Stomach smooth muscle (tissue), 2 donors: Measurements from ENCODE around the gene GLS.

Experiments
- H3K27ac ChIP-seq: one replicate; pipeline ENCODE4 v1.7.0; 2013; ENCODE audit warnings: mild to moderate bottlenecking, low read length, inconsistent platforms
- H3K27me3 ChIP-seq, 2 donors: one replicate each; pipeline ENCODE4 v1.7.0; 2013; ENCODE audit warnings: low read length in 2 of 2; ENCODE audit not compliant: insufficient read depth in 2 of 2, control insufficient read depth in 1 of 2
- H3K36me3 ChIP-seq, 2 donors: one replicate each; pipeline ENCODE4 v1.7.0; 2013; ENCODE audit warnings: low read length in 2 of 2; ENCODE audit not compliant: control insufficient read depth in 2 of 2, insufficient read depth in 2 of 2
- H3K4me1 ChIP-seq: one replicate; pipeline ENCODE4 v1.7.0; 2013; ENCODE audit warnings: low read length; ENCODE audit not compliant: control insufficient read depth, insufficient read depth
- H3K4me3 ChIP-seq, 2 donors: one replicate each; pipeline ENCODE4 v1.7.0; 2013; ENCODE audit warnings: low read length in 2 of 2
- H3K9ac ChIP-seq, 2 donors: one replicate each; pipeline ENCODE4 v1.7.0; 2013; ENCODE audit warnings: low read length in 2 of 2, mild to moderate bottlenecking in 1 of 2
- H3K9me3 ChIP-seq, 2 donors: one replicate each; pipeline ENCODE4 v1.7.0; 2013; ENCODE audit warnings: low read length in 2 of 2; ENCODE audit not compliant: control insufficient read depth in 2 of 2
- donor health status: healthy.
- donor health status: Pancreatic carcinoma.

GLS gene

GRCh38 chr2:190932514-190932913 lies 51.9 kb downstream of the GLS start:
- Histone ChIP-seq H3K27ac (no peak overlapping the region), H3K9ac (no peak overlapping the region), H3K4me1 (no peaks in the 10 kb centered on the region), H3K9me3 (no peaks in the 10 kb centered on the region), H3K27me3 (no peaks in the 10 kb centered on the region), H3K36me3 (peaks cover 0 to 5% of the 10 kb centered on the region in 2 donors), H3K4me3 (no peak overlapping the region)

GRCh38 chr2:190933361-190933760 lies 52.7 kb downstream of the GLS start:
- Histone ChIP-seq H3K27me3 (no peaks in the 10 kb centered on the region), H3K36me3 (peaks cover 0 to 5% of the 10 kb centered on the region in 2 donors), H3K9me3 (no peaks in the 10 kb centered on the region), H3K9ac (no peak overlapping the region), H3K4me3 (no peak overlapping the region), H3K27ac (no peak overlapping the region), H3K4me1 (no peaks in the 10 kb centered on the region)

GRCh38 chr2:190935054-190935453 lies 54.4 kb downstream of the GLS start:
- H3K27ac ChIP-seq = no peak overlapping the region
- H3K4me1 ChIP-seq = peaks cover under 1% of the 10 kb centered on the region
- no peak overlapping the region for H3K4me3 ChIP-seq
- H3K27me3 ChIP-seq = no peaks in the 10 kb centered on the region
- peaks cover 0 to 5% of the 10 kb centered on the region in 2 donors for H3K36me3 ChIP-seq
- H3K9me3 ChIP-seq = no peaks in the 10 kb centered on the region
- no peak overlapping the region for H3K9ac ChIP-seq

GRCh38 chr2:190938771-190939335 lies 58.2 kb downstream of the GLS start:
- H3K4me1 ChIP-seq = peaks cover 4% of the 10 kb centered on the region
- H3K36me3 ChIP-seq = no peaks in the 10 kb centered on the region
- H3K9me3 ChIP-seq = no peaks in the 10 kb centered on the region
- no peak overlapping the region for H3K4me3 ChIP-seq
- H3K27me3 ChIP-seq = no peaks in the 10 kb centered on the region
- H3K9ac ChIP-seq = no peak overlapping the region
- no peak overlapping the region for H3K27ac ChIP-seq

GRCh38 chr2:190940454-190940853 lies 59.8 kb downstream of the GLS start:
- no peaks in the 10 kb centered on the region for H3K36me3 ChIP-seq
- H3K9ac ChIP-seq = no peak overlapping the region
- no peak overlapping the region for H3K27ac ChIP-seq
- H3K4me1 ChIP-seq = peaks cover 4% of the 10 kb centered on the region
- H3K27me3 ChIP-seq = no peaks in the 10 kb centered on the region
- H3K9me3 ChIP-seq = no peaks in the 10 kb centered on the region
- H3K4me3 ChIP-seq = no peak overlapping the region

GRCh38 chr2:190941571-190941970 lies 61.0 kb downstream of the GLS start:
- Histone ChIP-seq H3K9ac (no peak overlapping the region), H3K27ac (no peak overlapping the region), H3K27me3 (no peaks in the 10 kb centered on the region), H3K36me3 (no peaks in the 10 kb centered on the region), H3K4me1 (peaks cover 4% of the 10 kb centered on the region), H3K4me3 (no peak overlapping the region), H3K9me3 (no peaks in the 10 kb centered on the region)

GRCh38 chr2:190942697-190943096 lies 62.1 kb downstream of the GLS start:
- Histone ChIP-seq H3K9ac (no peak overlapping the region), H3K27ac (no peak overlapping the region), H3K9me3 (no peaks in the 10 kb centered on the region), H3K36me3 (no peaks in the 10 kb centered on the region), H3K4me3 (no peak overlapping the region), H3K4me1 (peaks cover 12% of the 10 kb centered on the region), H3K27me3 (no peaks in the 10 kb centered on the region)

- H3K9ac ChIP-seq = no peak overlapping the region
- H3K27ac ChIP-seq = no peak overlapping the region
- H3K4me3 ChIP-seq = no peak overlapping the region
- H3K9me3 ChIP-seq = no peaks in the 10 kb centered on the region
- H3K36me3 ChIP-seq = no peaks in the 10 kb centered on the region
- peaks cover 16% of the 10 kb centered on the region for H3K4me1 ChIP-seq
- H3K27me3 ChIP-seq = no peaks in the 10 kb centered on the region
These were observed 63.1 kb downstream of the GLS start for GRCh38 chr2:190943706-190944105.

GRCh38 chr2:190947141-190947540 lies 66.5 kb downstream of the GLS start:
- no peaks in the 10 kb centered on the region for H3K9me3 ChIP-seq
- no peak overlapping the region for H3K9ac ChIP-seq
- no peaks in the 10 kb centered on the region for H3K36me3 ChIP-seq
- H3K27ac ChIP-seq = peak overlapping the region; percentile 13
- no peak overlapping the region for H3K4me3 ChIP-seq
- peaks cover 14% of the 10 kb centered on the region for H3K4me1 ChIP-seq
- H3K27me3 ChIP-seq = no peaks in the 10 kb centered on the region

GRCh38 chr2:190947711-190948251 lies 67.2 kb downstream of the GLS start:
- Histone ChIP-seq H3K27me3 (no peaks in the 10 kb centered on the region), H3K9me3 (no peaks in the 10 kb centered on the region), H3K27ac (peak overlapping the region; percentile 13), H3K9ac (peak overlapping the region in 1 of 2 donors; percentile 21), H3K36me3 (no peaks in the 10 kb centered on the region), H3K4me1 (peaks cover 14% of the 10 kb centered on the region), H3K4me3 (peak overlapping the region in 1 of 2 donors; percentile 24)

- no peak overlapping the region for H3K27ac ChIP-seq
- no peaks in the 10 kb centered on the region for H3K27me3 ChIP-seq
- H3K9me3 ChIP-seq = no peaks in the 10 kb centered on the region
- H3K4me3 ChIP-seq = no peak overlapping the region
- no peaks in the 10 kb centered on the region for H3K36me3 ChIP-seq
- no peak overlapping the region for H3K9ac ChIP-seq
- peaks cover 14% of the 10 kb centered on the region for H3K4me1 ChIP-seq
These were observed 68.0 kb downstream of the GLS start for GRCh38 chr2:190948671-190949070.
